Caco-2 (cell line): ENCODE data around the gene PLCH1. TPM values are rescaled to one million over a fixed set of nuclear protein-coding genes. Genes with fewer than 3 reads are reported as not detected.

Experiments
- BruUV-seq: library from RNA; stranded (reverse); fragments of 400-500 nt; replicated peaks from 2 replicates; lab custom pipeline; 2021; lab: Mats Ljungman, UMichigan
- CTCF ChIA-PET: fragments of 300-600 bp; sonication (Branson Sonifier 250); formaldehyde crosslinking; loops from one replicate; lab custom pipeline; 2022; ENCODE audit warnings: antibody characterized with exemption; lab: Charles Lee
- POLR2A ChIA-PET: fragments of 300-600 bp; sonication (Branson Sonifier 250); formaldehyde crosslinking; loops from one replicate; lab custom pipeline; 2022; ENCODE audit warnings: antibody characterized with exemption; lab: Charles Lee
- DNase-seq, 2 experiments: peaks; one replicate each; pipeline versions ENCODE4 v3.0.0 to v3.0.0-alpha.2; 2020 to 2022
- H3K27me3 ChIP-seq: replicated peaks from 2 replicates; pipeline ENCODE4 v1.6.0; 2011; ENCODE audit warnings: low read length; ENCODE audit not compliant: control insufficient read depth, insufficient read depth
- H3K36me3 ChIP-seq: 2 replicates; pipeline ENCODE4 v1.5.1; 2011; ENCODE audit warnings: low read length; ENCODE audit not compliant: control insufficient read depth, insufficient read depth
- H3K4me1 ChIP-seq: fragments of 250-450 bp; sonication (Bioruptor Pico); 2 replicates; pipeline ENCODE4 v1.5.1; 2020; ENCODE audit warnings: mild to moderate bottlenecking
- H3K4me3 ChIP-seq: 2 replicates; pipeline ENCODE4 v1.5.1; 2011; ENCODE audit warnings: low read depth, mild to moderate bottlenecking, control low read depth, low read length
- H3K9me3 ChIP-seq: fragments of 250-450 bp; sonication (Bioruptor Pico); 2 replicates; pipeline ENCODE4 v1.5.1; 2020; ENCODE audit warnings: mild to moderate bottlenecking, moderate library complexity
- H3K27ac Mint-ChIP-seq: one replicate; pipeline ENCODE4 v1.8.0; 2022; ENCODE audit warnings: mixed read lengths; ENCODE audit not compliant: unreplicated experiment
- H3K27me3 Mint-ChIP-seq: one replicate; pipeline ENCODE4 v1.8.0; 2022; ENCODE audit warnings: mixed read lengths; ENCODE audit not compliant: insufficient read depth, unreplicated experiment
- H3K36me3 Mint-ChIP-seq: one replicate; pipeline ENCODE4 v1.8.0; 2022; ENCODE audit warnings: mild to moderate bottlenecking, mixed read lengths; ENCODE audit not compliant: insufficient read depth, unreplicated experiment
- H3K4me1 Mint-ChIP-seq: one replicate; pipeline ENCODE4 v1.8.0; 2022; ENCODE audit warnings: low read depth, mixed read lengths; ENCODE audit not compliant: unreplicated experiment
- H3K4me3 Mint-ChIP-seq: one replicate; pipeline ENCODE4 v1.8.0; 2022; ENCODE audit warnings: mild to moderate bottlenecking, moderate library complexity, mixed read lengths; ENCODE audit not compliant: unreplicated experiment
- H3K9me3 Mint-ChIP-seq: one replicate; pipeline ENCODE4 v1.8.0; 2022; ENCODE audit warnings: mixed read lengths; ENCODE audit not compliant: unreplicated experiment
- intact Hi-C: fragments of 100-400 bp; cut with micrococcal nuclease; formaldehyde crosslinking; loops from one replicate; pipeline ENCODE4 v1.10.0; 2022; ENCODE audit not compliant: unreplicated experiment
- total RNA-seq: library from RNA; stranded (reverse); gene quantifications from 2 replicates; pipeline ENCODE4 v1.2.3, GENCODE V29; 2022
- TF ChIP-seq, protein P1 (sequence below), 2 experiments: fragments of 200-600 bp in 1 of 2; IDR thresholded peaks; 1 replicate in 1 of 2; 2 replicates in 1 of 2; pipeline versions ENCODE4 v1.5.1 to v1.8.0; 2011 to 2022; ENCODE audit warnings: antibody characterized with exemption in 1 of 2, control low read depth in 1 of 2, inconsistent platforms in 1 of 2, low read depth in 1 of 2, low read length in 1 of 2, mild to moderate bottlenecking in 1 of 2, moderate library complexity in 1 of 2; ENCODE audit not compliant: insufficient read depth in 1 of 2, severe bottlenecking in 1 of 2, unreplicated experiment in 1 of 2

Gene PLCH1
- total RNA-seq, 1 experiment from 2014 or later = 3.1 TPM

DNA sequence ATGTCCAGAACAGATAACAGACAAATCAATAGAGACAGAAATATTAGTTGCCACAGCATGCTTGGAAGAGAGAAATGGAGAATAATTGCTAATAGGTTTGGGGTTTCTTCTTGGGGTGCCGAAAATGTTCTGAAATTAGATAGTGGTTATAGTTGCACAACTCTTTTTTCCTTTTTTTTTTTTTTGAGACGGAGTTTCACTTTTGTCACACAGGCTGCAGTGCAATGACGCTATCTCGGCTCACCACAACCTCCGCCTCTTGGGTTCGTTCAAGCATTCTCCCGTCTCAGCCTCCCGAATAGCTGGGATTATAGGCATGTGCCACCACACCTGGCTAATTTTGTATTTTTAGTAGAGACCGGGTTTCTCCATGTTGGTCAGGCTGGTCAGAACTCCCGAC is 163.3 kb downstream of the PLCH1 start:
- Mint-ChIP-seq H3K27me3 (no peaks in the 10 kb centered on the region), H3K36me3 (no peaks in the 10 kb centered on the region), H3K27ac (no peak overlapping the region), H3K9me3 (no peaks in the 10 kb centered on the region), H3K4me3 (no peak overlapping the region), H3K4me1 (no peaks in the 10 kb centered on the region)
- ChIA-PET CTCF (no interaction called here), POLR2A (no interaction called here)
- no TSS peak for BruUV-seq
- H3K36me3 ChIP-seq = no peaks in the 10 kb centered on the region
- H3K4me3 ChIP-seq = no peak overlapping the region
- DNase-seq = no peak
- intact Hi-C loops = no loop called here
- no peaks in the 10 kb centered on the region for H3K9me3 ChIP-seq
- TF ChIP-seq, protein P1, sequence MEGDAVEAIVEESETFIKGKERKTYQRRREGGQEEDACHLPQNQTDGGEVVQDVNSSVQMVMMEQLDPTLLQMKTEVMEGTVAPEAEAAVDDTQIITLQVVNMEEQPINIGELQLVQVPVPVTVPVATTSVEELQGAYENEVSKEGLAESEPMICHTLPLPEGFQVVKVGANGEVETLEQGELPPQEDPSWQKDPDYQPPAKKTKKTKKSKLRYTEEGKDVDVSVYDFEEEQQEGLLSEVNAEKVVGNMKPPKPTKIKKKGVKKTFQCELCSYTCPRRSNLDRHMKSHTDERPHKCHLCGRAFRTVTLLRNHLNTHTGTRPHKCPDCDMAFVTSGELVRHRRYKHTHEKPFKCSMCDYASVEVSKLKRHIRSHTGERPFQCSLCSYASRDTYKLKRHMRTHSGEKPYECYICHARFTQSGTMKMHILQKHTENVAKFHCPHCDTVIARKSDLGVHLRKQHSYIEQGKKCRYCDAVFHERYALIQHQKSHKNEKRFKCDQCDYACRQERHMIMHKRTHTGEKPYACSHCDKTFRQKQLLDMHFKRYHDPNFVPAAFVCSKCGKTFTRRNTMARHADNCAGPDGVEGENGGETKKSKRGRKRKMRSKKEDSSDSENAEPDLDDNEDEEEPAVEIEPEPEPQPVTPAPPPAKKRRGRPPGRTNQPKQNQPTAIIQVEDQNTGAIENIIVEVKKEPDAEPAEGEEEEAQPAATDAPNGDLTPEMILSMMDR (IDR thresholded peaks at IDR 0.05; ENCODE audit: insufficient read depth in 1 of 2, low read depth in 1 of 2, low read length in 1 of 2, severe bottlenecking in 1 of 2, unreplicated experiment in 1 of 2) = no peak
- H3K27me3 ChIP-seq = no peaks in the 10 kb centered on the region
- no peaks in the 10 kb centered on the region for H3K4me1 ChIP-seq

DNA sequence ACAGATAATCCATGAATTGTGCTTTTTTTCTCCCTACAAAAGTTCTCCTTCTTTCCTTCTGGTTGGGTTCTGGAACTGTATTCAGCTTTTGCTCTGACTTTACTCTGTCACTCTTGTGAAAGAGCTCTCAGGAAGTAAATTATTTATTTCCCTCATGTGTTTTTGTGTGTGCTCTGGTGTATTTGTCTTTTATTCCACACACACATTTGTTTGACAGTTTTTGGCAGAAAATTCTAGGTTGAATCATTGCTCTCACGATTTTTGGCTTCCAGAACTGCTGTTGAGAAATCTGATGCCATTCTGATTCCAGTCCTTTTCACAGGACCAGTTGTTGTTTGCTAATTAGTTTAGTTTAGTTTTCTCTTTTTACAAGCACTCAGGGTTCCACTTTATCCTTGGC is 172.8 kb downstream of the PLCH1 start:
- H3K4me1 Mint-ChIP-seq = no peaks in the 10 kb centered on the region
- no peaks in the 10 kb centered on the region for H3K36me3 ChIP-seq
- no peak overlapping the region for H3K4me3 Mint-ChIP-seq
- H3K27me3 ChIP-seq = no peaks in the 10 kb centered on the region
- DNase-seq = no peak
- intact Hi-C loops = no loop called here
- no TSS peak for BruUV-seq
- TF ChIP-seq, protein P1 (IDR thresholded peaks at IDR 0.05; ENCODE audit: insufficient read depth in 1 of 2, low read depth in 1 of 2, low read length in 1 of 2, severe bottlenecking in 1 of 2, unreplicated experiment in 1 of 2) = no peak
- ChIA-PET CTCF (no interaction called here), POLR2A (no interaction called here)
- no peaks in the 10 kb centered on the region for H3K27me3 Mint-ChIP-seq
- no peaks in the 10 kb centered on the region for H3K9me3 Mint-ChIP-seq
- H3K4me3 ChIP-seq = no peak overlapping the region
- no peaks in the 10 kb centered on the region for H3K4me1 ChIP-seq
- no peaks in the 10 kb centered on the region for H3K9me3 ChIP-seq
- H3K27ac Mint-ChIP-seq = no peak overlapping the region
- no peaks in the 10 kb centered on the region for H3K36me3 Mint-ChIP-seq

DNA sequence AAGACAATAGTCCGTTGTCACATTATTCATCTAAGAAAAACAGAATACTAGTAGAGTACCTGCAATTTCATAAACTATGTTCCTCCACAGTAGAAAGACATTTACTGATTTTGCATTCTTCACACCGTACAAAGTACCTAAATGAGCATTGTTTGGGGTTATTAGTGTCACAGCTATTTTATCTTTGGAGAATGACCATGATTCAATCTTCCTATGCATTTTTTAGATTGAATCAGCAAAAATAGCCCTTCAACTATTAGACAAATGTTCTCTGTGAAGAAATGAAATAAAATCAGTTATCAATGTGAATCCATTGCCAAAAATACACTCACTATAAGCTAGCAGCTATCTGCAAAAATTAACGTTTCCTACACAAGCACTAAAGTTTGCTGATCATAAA is 176.6 kb downstream of the PLCH1 start:
- Mint-ChIP-seq H3K9me3 (no peaks in the 10 kb centered on the region), H3K36me3 (no peaks in the 10 kb centered on the region), H3K4me3 (no peak overlapping the region), H3K27ac (no peak overlapping the region), H3K27me3 (no peaks in the 10 kb centered on the region), H3K4me1 (no peaks in the 10 kb centered on the region)
- ChIA-PET CTCF (no interaction called here), POLR2A (no interaction called here)
- no peak for DNase-seq
- intact Hi-C loops = no loop called here
- H3K36me3 ChIP-seq = no peaks in the 10 kb centered on the region
- no peaks in the 10 kb centered on the region for H3K4me1 ChIP-seq
- TF ChIP-seq, protein P1 (IDR thresholded peaks at IDR 0.05; ENCODE audit: insufficient read depth in 1 of 2, low read depth in 1 of 2, low read length in 1 of 2, severe bottlenecking in 1 of 2, unreplicated experiment in 1 of 2) = no peak
- no peaks in the 10 kb centered on the region for H3K27me3 ChIP-seq
- no peak overlapping the region for H3K4me3 ChIP-seq
- BruUV-seq = no TSS peak
- H3K9me3 ChIP-seq = no peaks in the 10 kb centered on the region
